Lung (tissue), 12 donors: Measurements from ENCODE around the gene NSD1. TPM values are rescaled to one million over a fixed set of nuclear protein-coding genes. Genes with fewer than 3 reads are reported as not detected.

Experiments
- ATAC-seq: fragments of 200-7000 bp; cut with Tn5 transposase; one replicate; pipeline ENCODE4 v1.9.1; 2020; ENCODE audit warnings: moderate number of reproducible peaks; ENCODE audit not compliant: insufficient read depth, low FRiP score
- DNase-seq, 3 donors: peaks; one replicate each; pipeline ENCODE4 v3.0.0-alpha.2; 2013 to 2017
- H3K27ac ChIP-seq, 2 donors: one replicate each; pipeline ENCODE4 v1.5.1; 2013; ENCODE audit warnings: mild to moderate bottlenecking in 2 of 2, moderate library complexity in 2 of 2, control low read depth in 1 of 2, inconsistent platforms in 1 of 2, low read depth in 1 of 2, low read length in 1 of 2
- H3K27me3 ChIP-seq, 3 donors: one replicate each; pipeline ENCODE4 v1.5.1; 2013; ENCODE audit warnings: low read length in 2 of 3; ENCODE audit not compliant: control insufficient read depth in 3 of 3, insufficient read depth in 3 of 3
- H3K36me3 ChIP-seq, 4 donors: one replicate each; pipeline ENCODE4 v1.5.1; 2013; ENCODE audit warnings: low read length in 4 of 4, mild to moderate bottlenecking in 1 of 4, moderate library complexity in 1 of 4; ENCODE audit not compliant: control insufficient read depth in 4 of 4, insufficient read depth in 4 of 4
- H3K4me1 ChIP-seq, 5 donors: one replicate each; pipeline ENCODE4 v1.5.1; 2013; ENCODE audit warnings: low read length in 5 of 5, mild to moderate bottlenecking in 2 of 5, moderate library complexity in 1 of 5; ENCODE audit not compliant: control insufficient read depth in 5 of 5, insufficient read depth in 5 of 5
- H3K4me3 ChIP-seq: one replicate; pipeline ENCODE4 v1.5.1; 2013; ENCODE audit warnings: mild to moderate bottlenecking, control low read depth, moderate library complexity
- H3K9ac ChIP-seq, 2 donors: one replicate each; pipeline ENCODE4 v1.5.1; 2013; ENCODE audit warnings: low read length in 2 of 2, control low read depth in 1 of 2; ENCODE audit not compliant: insufficient read depth in 1 of 2
- H3K9me3 ChIP-seq, 4 donors: one replicate each; pipeline ENCODE4 v1.5.1; 2013; ENCODE audit warnings: low read length in 3 of 4, mild to moderate bottlenecking in 1 of 4, moderate library complexity in 1 of 4; ENCODE audit not compliant: control insufficient read depth in 4 of 4, insufficient read depth in 3 of 4
- WGBS, 2 donors: extraction: QIAGEN DNeasy Blood & Tissue Kit; methylation state at CpG; one replicate each; pipeline ENCODE4 v1.1.7; 2013; 5-methylcytosine and 5-hydroxymethylcytosine counted together
- polyA plus RNA-seq, 2 donors: library from polyadenylated mRNA; stranded (reverse); fragments of 200-250 nt; gene quantifications; one replicate each; pipeline ENCODE4 v1.2.1, GENCODE V29; 2013
- total RNA-seq, 2 donors: library from RNA; depleted of rRNA in 1 of 2; stranded (reverse); fragments of >200 nt in 1 of 2; gene quantifications; one replicate each; pipeline ENCODE4 v1.2.1, GENCODE V29; 2014 to 2021
- TF ChIP-seq, protein P1 (sequence below): IDR thresholded peaks from 2 replicates; pipeline ENCODE4 v1.5.1; 2012; ENCODE audit warnings: mild to moderate bottlenecking; ENCODE audit errors: control extremely low read depth, extremely low read depth
- donor health status: control.
- donor health status: control.
- donor health status: Bipolar disorder and iron deficiency.
- donor health status: healthy.
- donor health status: DM: yes; HTN: yes; CAD: no.

NSD1 gene
- total and polyA plus RNA-seq, 4 donors = 8.0 to 81.7 (median 43.2) TPM

GRCh38 chr5:177306674-177307543, 173.3 kb downstream of the NSD1 start:
- WGBS, 2 donors = 54 to 66% methylated on average over 15 of the region's 15 CpGs
- DNase-seq (no peak), ATAC-seq (no peak)
- Histone ChIP-seq H3K4me3 (no peak overlapping the region), H3K9ac (no peak overlapping the region), H3K4me1 (peaks cover 0 to 43% (median 17%) of the 10 kb centered on the region in 5 donors), H3K36me3 (peaks cover 0 to 18% (median 11%) of the 10 kb centered on the region in 4 donors), H3K27me3 (no peaks in the 10 kb centered on the region), H3K27ac (peak overlapping the region in 1 of 2 donors; percentile 80), H3K9me3 (no peaks in the 10 kb centered on the region)
- TF ChIP-seq, protein P1, sequence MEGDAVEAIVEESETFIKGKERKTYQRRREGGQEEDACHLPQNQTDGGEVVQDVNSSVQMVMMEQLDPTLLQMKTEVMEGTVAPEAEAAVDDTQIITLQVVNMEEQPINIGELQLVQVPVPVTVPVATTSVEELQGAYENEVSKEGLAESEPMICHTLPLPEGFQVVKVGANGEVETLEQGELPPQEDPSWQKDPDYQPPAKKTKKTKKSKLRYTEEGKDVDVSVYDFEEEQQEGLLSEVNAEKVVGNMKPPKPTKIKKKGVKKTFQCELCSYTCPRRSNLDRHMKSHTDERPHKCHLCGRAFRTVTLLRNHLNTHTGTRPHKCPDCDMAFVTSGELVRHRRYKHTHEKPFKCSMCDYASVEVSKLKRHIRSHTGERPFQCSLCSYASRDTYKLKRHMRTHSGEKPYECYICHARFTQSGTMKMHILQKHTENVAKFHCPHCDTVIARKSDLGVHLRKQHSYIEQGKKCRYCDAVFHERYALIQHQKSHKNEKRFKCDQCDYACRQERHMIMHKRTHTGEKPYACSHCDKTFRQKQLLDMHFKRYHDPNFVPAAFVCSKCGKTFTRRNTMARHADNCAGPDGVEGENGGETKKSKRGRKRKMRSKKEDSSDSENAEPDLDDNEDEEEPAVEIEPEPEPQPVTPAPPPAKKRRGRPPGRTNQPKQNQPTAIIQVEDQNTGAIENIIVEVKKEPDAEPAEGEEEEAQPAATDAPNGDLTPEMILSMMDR = no peak

DNA sequence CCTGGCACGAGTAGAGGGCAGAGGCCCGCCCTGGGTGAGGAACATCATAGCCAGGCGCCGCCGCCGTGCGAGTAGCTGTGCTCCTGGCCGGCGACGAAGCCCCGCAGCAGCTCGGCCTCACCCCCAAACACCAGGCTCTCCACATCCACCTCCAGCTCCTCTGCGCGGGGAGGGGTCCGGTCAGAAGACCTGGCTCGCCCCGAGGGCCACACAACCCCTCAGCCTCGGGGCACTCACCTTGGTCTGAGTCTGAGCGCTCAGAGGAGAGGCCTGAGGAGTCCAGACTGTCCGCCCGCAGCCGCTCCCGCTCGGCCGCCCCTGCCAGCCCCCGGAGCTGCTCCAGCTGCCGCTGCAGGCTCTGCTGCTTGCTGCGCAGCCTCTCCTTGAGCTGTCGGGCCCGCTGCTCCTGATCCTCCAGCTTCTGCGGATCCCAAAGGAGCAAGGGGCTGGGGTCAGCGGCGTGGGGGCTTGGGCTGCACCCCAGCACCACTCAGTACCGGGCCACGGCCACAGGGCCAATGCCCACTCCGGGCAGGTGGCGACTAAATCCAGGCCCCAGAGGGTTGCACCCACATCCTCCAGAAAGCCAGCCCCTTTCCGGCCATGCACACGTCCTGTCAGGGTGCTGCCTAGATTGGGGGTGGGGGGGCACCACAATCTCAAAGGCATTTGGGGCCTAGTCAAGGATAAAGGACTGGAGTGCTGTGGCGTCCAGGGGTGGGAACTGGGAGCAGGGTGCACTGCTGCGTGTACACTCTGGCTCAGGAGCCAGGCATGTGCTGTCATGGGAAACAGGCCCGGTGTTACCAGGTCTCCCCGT, 174.2 kb downstream of the NSD1 start:
- TF ChIP-seq, protein P1 = no peak
- Histone ChIP-seq H3K9ac (no peak overlapping the region), H3K36me3 (peaks cover 0 to 18% (median 10%) of the 10 kb centered on the region in 4 donors), H3K9me3 (no peaks in the 10 kb centered on the region), H3K4me1 (peaks cover 0 to 40% (median 12%) of the 10 kb centered on the region in 5 donors), H3K27me3 (no peaks in the 10 kb centered on the region), H3K4me3 (no peak overlapping the region), H3K27ac (peak overlapping the region in 1 of 2 donors; percentile 80)
- 54 to 71% methylated on average over 41 to 43 of the region's 43 CpGs for WGBS, 2 donors
- no peak for ATAC-seq
- no peak for DNase-seq

DNA sequence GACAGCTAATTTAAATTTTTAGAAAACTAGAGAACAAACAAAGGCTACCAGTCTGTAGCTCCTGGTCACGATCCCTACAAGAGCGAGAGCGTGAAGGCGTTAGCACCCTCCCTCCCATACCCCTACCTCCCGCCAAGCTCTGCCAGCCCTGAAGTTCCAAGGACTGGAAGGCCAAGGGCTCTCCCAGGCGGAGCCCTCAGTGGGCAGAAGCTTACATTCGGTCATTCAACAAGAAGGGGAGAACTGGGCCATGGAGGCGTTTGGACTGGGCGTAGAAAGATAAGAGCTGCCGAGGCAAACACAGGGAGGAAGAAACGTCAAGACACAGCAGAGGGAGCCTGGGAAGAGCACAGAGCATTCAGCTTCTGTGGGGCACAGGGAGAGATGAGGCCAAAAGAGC, 175.2 kb downstream of the NSD1 start:
- ATAC-seq (no peak), DNase-seq (no peak)
- Histone ChIP-seq H3K4me3 (no peak overlapping the region), H3K27ac (no peak overlapping the region), H3K9ac (no peak overlapping the region), H3K27me3 (no peaks in the 10 kb centered on the region), H3K9me3 (no peaks in the 10 kb centered on the region), H3K36me3 (peaks cover 0 to 18% (median 10%) of the 10 kb centered on the region in 4 donors), H3K4me1 (peaks cover 0 to 43% (median 12%) of the 10 kb centered on the region in 5 donors)
- TF ChIP-seq, protein P1 = no peak
- WGBS, 2 donors = 91 to 92% methylated on average over 11 of the region's 11 CpGs
